HG03460 (cell line): ENCODE measurements around the gene SPATA19.

Experiments used
- ATAC-seq: cut with Tn5 transposase; IDR thresholded peaks from one replicate; pipeline ENCODE4 v1.9.1; 2021; ENCODE audit not compliant: unreplicated experiment

Gene SPATA19

GRCh38 chr11:133835593-133836548, 9.4 kb downstream of the SPATA19 start:
- ATAC-seq: no peak

GRCh38 chr11:133834682-133835592, 10.4 kb downstream of the SPATA19 start:
- ATAC-seq: peak; percentile 88

- no peak for ATAC-seq
These were observed 11.2 kb downstream of the SPATA19 start for GRCh38 chr11:133833898-133834681.

- no peak for ATAC-seq
These were observed 12.1 kb downstream of the SPATA19 start for GRCh38 chr11:133832991-133833897.

- ATAC-seq: no peak
These were observed 13.0 kb downstream of the SPATA19 start for GRCh38 chr11:133832096-133832990.

GRCh38 chr11:133830931-133831907, 14.1 kb downstream of the SPATA19 start:
- ATAC-seq: no peak

- ATAC-seq: no peak
These were observed 15.7 kb downstream of the SPATA19 start for GRCh38 chr11:133829566-133829965.

GRCh38 chr11:133828871-133829270, 16.4 kb downstream of the SPATA19 start:
- ATAC-seq: no peak

- no peak for ATAC-seq
These were observed 17.8 kb downstream of the SPATA19 start for GRCh38 chr11:133827556-133827955.

GRCh38 chr11:133826866-133827265, 18.4 kb downstream of the SPATA19 start:
- no peak for ATAC-seq

GRCh38 chr11:133825666-133826065, 19.6 kb downstream of the SPATA19 start:
- ATAC-seq: no peak

- ATAC-seq: no peak
These were observed 20.2 kb downstream of the SPATA19 start for GRCh38 chr11:133825156-133825555.

- ATAC-seq: no peak
These were observed 20.7 kb downstream of the SPATA19 start for GRCh38 chr11:133824593-133824992.

GRCh38 chr11:133823614-133824013, 21.7 kb downstream of the SPATA19 start:
- no peak for ATAC-seq

GRCh38 chr11:133823211-133823610, 22.1 kb downstream of the SPATA19 start:
- no peak for ATAC-seq

GRCh38 chr11:133821776-133822175, 23.5 kb downstream of the SPATA19 start:
- ATAC-seq: no peak

GRCh38 chr11:133819746-133820315, 25.5 kb downstream of the SPATA19 start:
- no peak for ATAC-seq
